Measurements from ENCODE around the gene TRHDE.

- TF ChIP-seq REST (IDR thresholded peaks at IDR 0.05; ENCODE audit: insufficient read depth in 1 of 2, low read depth in 2 of 2, low read length in 1 of 2) (no peak), CTCF (IDR thresholded peaks at IDR 0.05) (no peak), SIN3A (IDR thresholded peaks at IDR 0.05; ENCODE audit: borderline replicate concordance, insufficient read depth, low read depth, low read length) (no peak)
Observed at GRCh38 chr12:72270246-72270645, 1.9 kb upstream of the TRHDE start.

All from Panc1 (cell line).